ENCODE measurements around the gene MRPS2.
A peak's percentile ranks its signal among the peaks of the same experiment; 100 is the strongest.

Gene MRPS2

DNA sequence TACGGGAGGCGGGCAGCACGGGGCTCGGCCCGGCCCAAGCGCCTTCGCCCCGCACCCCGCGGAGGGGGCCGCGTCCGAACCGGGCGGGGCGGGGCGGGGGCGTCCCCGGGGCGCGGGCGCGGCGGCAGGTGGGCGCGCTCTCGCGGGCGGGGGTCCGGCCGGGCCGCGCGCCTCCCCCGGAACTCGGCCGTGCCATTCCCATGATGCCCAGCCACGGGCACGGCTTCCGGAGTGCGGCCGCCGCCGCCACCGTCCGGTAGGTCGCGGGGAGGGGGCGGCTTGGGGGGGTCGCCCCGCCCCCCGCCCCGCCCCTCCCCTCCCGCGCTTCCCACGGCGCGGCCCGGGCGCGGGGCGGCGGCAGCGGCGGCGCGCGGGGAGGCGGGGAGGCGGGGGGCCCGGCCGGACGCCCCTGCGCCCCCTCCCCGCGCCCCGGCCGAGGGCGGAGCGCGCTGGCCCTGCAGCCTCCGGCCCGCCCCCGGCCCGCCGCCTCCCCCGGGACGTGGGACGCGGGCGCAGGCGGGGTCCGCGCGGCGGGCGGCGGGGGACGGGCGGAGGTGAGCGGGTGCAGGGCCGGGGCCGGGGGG, 20.9 kb upstream of the MRPS2 start, which contains the start of gene PPP1R26:
Gene PPP1R26 (plus strand): TSS at position 314 of the 584 bp plus-strand sequence. CDS start 4,729 bp downstream, outside the sequence.
- H3K4me3 ChIP-seq (ENCODE audit: low read depth, low read length) = peak within 1 kb of the TSS; percentile 69
- TF ChIP-seq, protein P1, sequence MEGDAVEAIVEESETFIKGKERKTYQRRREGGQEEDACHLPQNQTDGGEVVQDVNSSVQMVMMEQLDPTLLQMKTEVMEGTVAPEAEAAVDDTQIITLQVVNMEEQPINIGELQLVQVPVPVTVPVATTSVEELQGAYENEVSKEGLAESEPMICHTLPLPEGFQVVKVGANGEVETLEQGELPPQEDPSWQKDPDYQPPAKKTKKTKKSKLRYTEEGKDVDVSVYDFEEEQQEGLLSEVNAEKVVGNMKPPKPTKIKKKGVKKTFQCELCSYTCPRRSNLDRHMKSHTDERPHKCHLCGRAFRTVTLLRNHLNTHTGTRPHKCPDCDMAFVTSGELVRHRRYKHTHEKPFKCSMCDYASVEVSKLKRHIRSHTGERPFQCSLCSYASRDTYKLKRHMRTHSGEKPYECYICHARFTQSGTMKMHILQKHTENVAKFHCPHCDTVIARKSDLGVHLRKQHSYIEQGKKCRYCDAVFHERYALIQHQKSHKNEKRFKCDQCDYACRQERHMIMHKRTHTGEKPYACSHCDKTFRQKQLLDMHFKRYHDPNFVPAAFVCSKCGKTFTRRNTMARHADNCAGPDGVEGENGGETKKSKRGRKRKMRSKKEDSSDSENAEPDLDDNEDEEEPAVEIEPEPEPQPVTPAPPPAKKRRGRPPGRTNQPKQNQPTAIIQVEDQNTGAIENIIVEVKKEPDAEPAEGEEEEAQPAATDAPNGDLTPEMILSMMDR (IDR thresholded peaks at IDR 0.05; ENCODE audit: low read depth, low read length, missing control alignments) = no peak
- in situ Hi-C loops (cut with HindIII; ENCODE audit: low pct_ligation_motif_present, low sequenced_read_pairs) = no loop called here
- DNase-seq = no peak
- no peaks in the 10 kb centered on the region for H3K27me3 ChIP-seq (replicated peaks)
- no peaks in the 10 kb centered on the region for H3K36me3 ChIP-seq (replicated peaks)
- no peak within 1 kb of the TSS for H3K27ac ChIP-seq

DNA sequence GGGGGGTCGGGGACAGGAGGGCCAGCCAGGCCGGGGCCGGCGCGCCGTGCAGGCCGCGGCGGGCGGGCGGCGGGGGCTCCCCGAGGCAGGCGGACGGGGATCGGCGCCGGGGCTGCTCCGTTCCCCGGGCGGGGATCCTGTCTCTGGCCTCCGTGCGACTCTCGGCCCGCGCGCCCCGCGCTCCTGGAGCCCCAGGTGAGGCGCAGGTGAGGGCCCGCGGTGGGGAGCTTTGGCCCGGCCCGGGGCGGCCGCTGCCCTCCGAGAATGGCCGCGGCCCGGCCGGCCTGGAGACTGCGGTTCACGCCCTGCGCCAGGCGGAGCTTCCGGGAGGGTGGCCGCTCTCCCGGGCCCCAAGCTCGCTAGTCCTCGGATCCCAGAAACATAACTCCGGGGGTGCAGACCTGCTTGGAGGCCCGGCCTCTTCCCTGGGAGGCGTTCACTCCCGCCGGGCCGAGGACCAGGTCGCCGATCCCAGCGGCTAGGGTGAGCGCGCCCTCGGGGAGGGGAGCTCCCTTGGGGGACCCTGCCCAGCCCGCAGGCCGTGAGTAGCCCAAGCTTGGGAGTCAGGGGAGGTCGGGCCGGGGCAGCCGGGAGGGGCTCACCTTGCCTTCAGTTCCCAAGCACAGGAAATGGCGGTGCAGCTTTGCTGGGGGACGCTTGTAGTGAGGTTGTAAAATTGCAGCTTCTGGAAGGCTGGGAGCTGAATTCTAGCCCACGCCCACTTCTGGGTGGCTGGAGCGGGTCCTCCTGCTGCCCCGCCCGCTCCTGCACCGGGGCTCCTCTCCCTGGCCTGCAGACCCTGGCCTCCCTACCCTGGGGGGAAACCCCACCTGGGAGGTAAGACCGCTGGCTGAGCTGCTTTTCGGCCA, 20.2 kb upstream of the MRPS2 start:
- H3K4me3 ChIP-seq (ENCODE audit: low read depth, low read length) = peak overlapping the region; percentile 69
- TF ChIP-seq, protein P1 (IDR thresholded peaks at IDR 0.05; ENCODE audit: low read depth, low read length, missing control alignments) = no peak
- no peaks in the 10 kb centered on the region for H3K27me3 ChIP-seq (replicated peaks)
- peak; percentile 20 for DNase-seq
- H3K36me3 ChIP-seq (replicated peaks) = no peaks in the 10 kb centered on the region
- no peak overlapping the region for H3K27ac ChIP-seq
- in situ Hi-C loops (cut with HindIII; ENCODE audit: low pct_ligation_motif_present, low sequenced_read_pairs) = no loop called here

DNA sequence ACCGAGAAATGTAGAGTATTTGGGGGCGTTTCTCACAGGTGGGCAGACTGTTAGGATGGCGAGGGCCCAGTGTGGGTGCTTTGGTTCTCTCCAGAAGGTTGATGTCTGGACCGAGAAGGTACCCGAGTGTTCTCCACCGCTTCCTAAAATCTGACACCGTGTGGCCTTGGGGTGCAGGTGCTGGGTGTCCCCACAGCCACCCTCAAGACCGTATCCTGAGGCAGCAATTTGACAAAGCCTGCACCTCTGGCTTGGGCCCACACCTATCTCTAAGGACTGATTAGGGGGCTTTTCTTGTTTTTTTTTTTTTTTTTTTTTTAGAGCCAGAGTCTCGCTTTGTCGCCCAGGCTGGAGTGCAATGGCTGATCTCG, 19.6 kb upstream of the MRPS2 start:
- no peak overlapping the region for H3K27ac ChIP-seq
- TF ChIP-seq, protein P1 (IDR thresholded peaks at IDR 0.05; ENCODE audit: low read depth, low read length, missing control alignments) = no peak

DNA sequence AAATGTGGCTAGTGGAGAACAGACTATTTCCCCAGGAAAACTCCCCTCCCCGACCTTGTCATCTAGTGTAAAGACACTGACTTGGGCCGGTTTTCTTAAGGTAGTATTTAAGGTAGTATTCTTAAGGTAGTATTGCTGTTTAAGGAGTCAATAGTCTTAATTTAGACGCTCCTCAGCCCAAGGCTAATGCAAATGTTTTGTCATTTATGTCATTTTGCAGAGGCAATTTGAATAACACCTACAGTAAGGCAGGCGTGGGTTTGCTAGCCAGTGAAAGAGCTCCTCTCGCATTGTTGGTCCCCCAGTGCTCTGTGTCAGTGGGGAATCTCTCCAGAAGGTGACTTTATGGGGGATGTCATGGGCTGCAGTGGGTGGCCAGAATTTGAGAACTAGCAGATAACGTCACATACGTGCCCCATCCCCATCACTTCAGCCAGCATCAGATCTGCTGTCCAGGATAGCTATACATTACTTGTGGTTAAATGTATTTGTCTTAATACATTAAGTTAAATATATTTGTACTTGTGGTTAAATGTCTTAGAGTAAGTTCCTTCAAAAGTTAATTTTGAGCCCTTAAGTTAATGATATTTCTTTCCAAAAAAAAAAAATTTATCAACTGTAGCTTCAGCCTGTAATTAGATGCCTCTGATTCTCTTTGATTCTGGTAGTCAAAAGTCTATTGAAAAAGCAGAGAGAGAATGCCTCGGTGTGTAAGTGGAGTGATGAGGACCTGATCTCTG, 18.3 kb upstream of the MRPS2 start:
- in situ Hi-C loops (cut with HindIII; ENCODE audit: low pct_ligation_motif_present, low sequenced_read_pairs) = no loop called here
- DNase-seq = no peak
- no peaks in the 10 kb centered on the region for H3K27me3 ChIP-seq (replicated peaks)

More for the DNA sequence above, 19.6 kb upstream of the MRPS2 start:
- no peak for DNase-seq
- Histone ChIP-seq H3K4me3 (ENCODE audit: low read depth, low read length) (peak overlapping the region; percentile 69), H3K27me3 (replicated peaks) (no peaks in the 10 kb centered on the region), H3K36me3 (replicated peaks) (no peaks in the 10 kb centered on the region)
- in situ Hi-C loops (cut with HindIII; ENCODE audit: low pct_ligation_motif_present, low sequenced_read_pairs) = no loop called here

DNA sequence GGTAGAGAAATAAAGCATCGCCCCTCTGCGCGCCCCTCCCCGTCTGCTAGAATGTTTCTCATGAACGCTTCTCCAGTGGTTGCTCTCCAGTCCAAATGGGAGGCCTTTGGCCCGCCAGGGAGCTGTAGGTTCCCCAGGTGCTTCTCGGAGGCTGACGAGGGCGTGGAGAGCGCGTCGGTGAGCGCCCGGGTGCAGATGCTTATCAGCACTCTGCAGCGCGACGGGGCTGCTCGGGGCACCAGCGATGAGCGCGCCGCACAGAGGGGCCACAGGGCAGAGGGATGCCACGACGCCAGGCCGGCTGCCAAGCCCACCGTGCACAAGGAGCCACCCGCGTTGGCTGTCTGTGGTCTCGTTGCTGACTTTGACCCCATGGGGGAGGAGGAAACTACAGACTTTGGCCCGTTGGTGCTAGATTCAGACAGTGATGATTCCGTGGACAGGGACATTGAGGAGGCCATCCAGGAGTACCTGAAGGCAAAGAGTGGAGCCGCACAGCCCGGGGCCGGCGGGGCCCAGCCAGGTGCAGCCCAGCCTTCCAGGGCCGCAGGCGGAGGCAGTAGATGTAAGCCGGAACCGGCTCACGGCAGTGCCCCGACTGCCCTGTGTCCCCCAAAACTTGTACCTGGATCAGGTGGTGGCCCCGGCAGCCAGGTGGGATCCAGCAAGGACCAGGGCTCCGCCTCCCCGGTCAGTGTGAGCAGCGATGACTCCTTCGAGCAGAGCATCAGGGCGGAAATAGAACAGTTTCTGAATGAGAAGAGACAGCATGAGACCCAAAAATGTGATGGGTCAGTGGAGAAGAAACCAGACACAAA, 15.8 kb upstream of the MRPS2 start:
- in situ Hi-C loops (cut with HindIII; ENCODE audit: low pct_ligation_motif_present, low sequenced_read_pairs) = no loop called here
- no peaks in the 10 kb centered on the region for H3K36me3 ChIP-seq (replicated peaks)
- TF ChIP-seq, protein P1 (IDR thresholded peaks at IDR 0.05; ENCODE audit: low read depth, low read length, missing control alignments) = no peak

More for the DNA sequence above, 18.3 kb upstream of the MRPS2 start:
- Histone ChIP-seq H3K27ac (no peak overlapping the region), H3K36me3 (replicated peaks) (no peaks in the 10 kb centered on the region), H3K4me3 (ENCODE audit: low read depth, low read length) (no peak overlapping the region)
- TF ChIP-seq, protein P1 (IDR thresholded peaks at IDR 0.05; ENCODE audit: low read depth, low read length, missing control alignments) = no peak

More for the DNA sequence above, 15.8 kb upstream of the MRPS2 start:
- no peaks in the 10 kb centered on the region for H3K27me3 ChIP-seq (replicated peaks)
- DNase-seq = no peak
- no peak overlapping the region for H3K27ac ChIP-seq
- no peak overlapping the region for H3K4me3 ChIP-seq (ENCODE audit: low read depth, low read length)

Measured in brain microvascular endothelial cell (primary cell).